GM23248 (cell line): ENCODE data around the gene GNS. TPM values are rescaled to one million over a fixed set of nuclear protein-coding genes. Genes with fewer than 3 reads are reported as not detected.

Experiments used
- DNase-seq: peaks from one replicate; pipeline ENCODE4 v3.0.0-alpha.2; 2015
- H2AFZ ChIP-seq: fragments of 200-600 bp; sonication (generic); 2 replicates; pipeline ENCODE4 v1.6.1; 2016; ENCODE audit warnings: antibody characterized with exemption
- H3F3A ChIP-seq: fragments of 200-600 bp; sonication (generic); 2 replicates; pipeline ENCODE4 v1.6.1; 2016; ENCODE audit warnings: mild to moderate bottlenecking, antibody characterized with exemption, mixed run types; ENCODE audit not compliant: insufficient read depth
- H3K27ac ChIP-seq: fragments of 200-600 bp; sonication (generic); 2 replicates; pipeline ENCODE4 v1.5.1; 2016; ENCODE audit warnings: mild to moderate bottlenecking
- H3K27me3 ChIP-seq: fragments of 200-600 bp; sonication (generic); replicated peaks from 2 replicates; pipeline ENCODE4 v1.6.1; 2016; ENCODE audit warnings: mild to moderate bottlenecking; ENCODE audit not compliant: insufficient read depth
- H3K36me3 ChIP-seq: fragments of 200-600 bp; sonication (generic); 2 replicates; pipeline ENCODE4 v1.6.1; 2016; ENCODE audit warnings: low read depth, mild to moderate bottlenecking
- H3K4me1 ChIP-seq: fragments of 200-600 bp; sonication (generic); 2 replicates; pipeline ENCODE4 v1.6.1; 2016; ENCODE audit warnings: mild to moderate bottlenecking; ENCODE audit not compliant: insufficient read depth
- H3K4me2 ChIP-seq: fragments of 200-600 bp; sonication (generic); one replicate; pipeline ENCODE4 v1.6.1; 2016; ENCODE audit warnings: mild to moderate bottlenecking; ENCODE audit not compliant: unreplicated experiment
- H3K4me3 ChIP-seq: fragments of 200-600 bp; sonication (generic); 2 replicates; pipeline ENCODE4 v1.5.1; 2016; ENCODE audit warnings: mild to moderate bottlenecking
- H3K79me2 ChIP-seq: fragments of 200-600 bp; sonication (generic); 2 replicates; pipeline ENCODE4 v1.6.1; 2016; ENCODE audit warnings: mild to moderate bottlenecking; ENCODE audit not compliant: insufficient read depth
- H3K9ac ChIP-seq: fragments of 200-600 bp; sonication (generic); 2 replicates; pipeline ENCODE4 v1.6.1; 2016; ENCODE audit warnings: mild to moderate bottlenecking
- H3K9me2 ChIP-seq: fragments of 200-600 bp; sonication (generic); 2 replicates; pipeline ENCODE4 v1.6.1; 2016; ENCODE audit warnings: mixed run types, mild to moderate bottlenecking, moderate library complexity; ENCODE audit not compliant: insufficient read depth
- H3K9me3 ChIP-seq: fragments of 200-600 bp; sonication (generic); one replicate; pipeline ENCODE4 v1.6.1; 2017; ENCODE audit warnings: low read depth
- H4K20me1 ChIP-seq: fragments of 200-600 bp; sonication (generic); 2 replicates; pipeline ENCODE4 v1.6.0; 2016; ENCODE audit not compliant: insufficient read depth
- EZH2 ChIP-seq: fragments of 200-600 bp; sonication (generic); IDR thresholded peaks from 2 replicates; pipeline ENCODE4 v1.6.1; 2018; ENCODE audit warnings: antibody characterized with exemption, mild to moderate bottlenecking; ENCODE audit not compliant: insufficient read depth, poor library complexity, severe bottlenecking
- EZH2phosphoT487 ChIP-seq: fragments of 200-600 bp; sonication (generic); IDR thresholded peaks from 2 replicates; pipeline ENCODE4 v1.6.1; 2018; ENCODE audit warnings: antibody characterized with exemption, moderate library complexity, mild to moderate bottlenecking, low read depth; ENCODE audit not compliant: insufficient read depth
- WGBS, 2 experiments: methylation state at CpG; one replicate each; pipeline ENCODE4 v1.1.6; 2015 to 2017; ENCODE audit warnings: low lambda C conversion rate in 2 of 2, low coverage in 1 of 2; ENCODE audit errors: missing lambda C conversion rate in 2 of 2; 5-methylcytosine and 5-hydroxymethylcytosine counted together
- in situ Hi-C: fragments of 300-500 bp; cut with MboI; formaldehyde crosslinking; loops from 2 replicates; pipeline ENCODE4 v1.15.0; 2020
- polyA plus RNA-seq: library from polyadenylated mRNA; unstranded; fragments of >200 nt; fragmentation: Nextera tagmentation; extraction: Ambion mirVana; gene quantifications from 2 replicates; pipeline ENCODE4 v1.2.1, GENCODE V29; 2016
- total RNA-seq: library from RNA; depleted of rRNA; stranded (reverse); fragments of >200 nt; shearing (Covaris generic); gene quantifications from 2 replicates; pipeline ENCODE4 v1.2.3, GENCODE V29; 2014

GNS gene
- total and polyA plus RNA-seq, 2 experiments from 2014 or later = 76.6 to 129 TPM

GRCh38 chr12:64706306-64706705 lies 52.9 kb downstream of the GNS start:
- H3K27me3 ChIP-seq = no peaks in the 10 kb centered on the region
- DNase-seq = no peak
- H3K4me1 ChIP-seq = no peaks in the 10 kb centered on the region
- no peaks in the 10 kb centered on the region for H3K9me2 ChIP-seq
- H3K4me3 ChIP-seq = no peak overlapping the region
- H3K36me3 ChIP-seq = no peaks in the 10 kb centered on the region
- no peak overlapping the region for H3K9ac ChIP-seq
- no peaks in the 10 kb centered on the region for H4K20me1 ChIP-seq
- H3K9me3 ChIP-seq = no peaks in the 10 kb centered on the region
- 38 to 41% methylated on average over 3 of the region's 3 CpGs for WGBS, 2 experiments
- H2AFZ ChIP-seq = no peak overlapping the region
- in situ Hi-C loops = no loop called here
- H3K79me2 ChIP-seq = no peaks in the 10 kb centered on the region
- no peak overlapping the region for H3K4me2 ChIP-seq
- H3K27ac ChIP-seq = no peak overlapping the region
- TF ChIP-seq EZH2 (no peak), EZH2phosphoT487 (no peak)
- no peaks in the 10 kb centered on the region for H3F3A ChIP-seq

- no peak overlapping the region for H3K9ac ChIP-seq
- H3K36me3 ChIP-seq = no peaks in the 10 kb centered on the region
- no peaks in the 10 kb centered on the region for H3K9me2 ChIP-seq
- no peaks in the 10 kb centered on the region for H3K9me3 ChIP-seq
- H3F3A ChIP-seq = 0 out of 2 replicates have a peak, but pooled peaks cover 7% of the 10 kb centered on the region
- H2AFZ ChIP-seq = no peak overlapping the region
- H3K27me3 ChIP-seq = no peaks in the 10 kb centered on the region
- H3K4me2 ChIP-seq = no peak overlapping the region
- no peaks in the 10 kb centered on the region for H4K20me1 ChIP-seq
- in situ Hi-C loops = loop anchor here (5.0 kb wide), 1 partner anchor 144 kb away; no protein-coding TSS in a partner anchor
- no peak for TF ChIP-seq EZH2
- no peak for TF ChIP-seq EZH2phosphoT487
- no peak overlapping the region for H3K27ac ChIP-seq
- DNase-seq = no peak
- WGBS, 2 experiments = 49 to 58% methylated on average over 5 of the region's 5 CpGs
- no peak overlapping the region for H3K4me3 ChIP-seq
- no peaks in the 10 kb centered on the region for H3K79me2 ChIP-seq
- H3K4me1 ChIP-seq = no peaks in the 10 kb centered on the region
Measured at GRCh38 chr12:64701283-64701682, 57.9 kb downstream of the GNS start.

GRCh38 chr12:64700532-64700931 lies 58.7 kb downstream of the GNS start:
- no peak overlapping the region for H3K4me3 ChIP-seq
- H3K79me2 ChIP-seq = no peaks in the 10 kb centered on the region
- TF ChIP-seq EZH2phosphoT487 (no peak), EZH2 (no peak)

GRCh38 chr12:64699504-64700115 lies 59.6 kb downstream of the GNS start:
- H2AFZ ChIP-seq = no peak overlapping the region
- no peaks in the 10 kb centered on the region for H3K9me2 ChIP-seq
- DNase-seq = no peak
- no peaks in the 10 kb centered on the region for H3K36me3 ChIP-seq
- H3K9me3 ChIP-seq = no peaks in the 10 kb centered on the region
- no peaks in the 10 kb centered on the region for H3K4me1 ChIP-seq
- no peak overlapping the region for H3K4me3 ChIP-seq
- no peak overlapping the region for H3K9ac ChIP-seq
- in situ Hi-C loops = loop anchor here (5.0 kb wide), 1 partner anchor 142 kb away; no protein-coding TSS in a partner anchor
- H3K4me2 ChIP-seq = no peak overlapping the region
- 0 out of 2 replicates have a peak, but pooled peaks cover 7% of the 10 kb centered on the region for H3F3A ChIP-seq
- no peaks in the 10 kb centered on the region for H3K27me3 ChIP-seq
- 96 to 97% methylated on average over 12 of the region's 12 CpGs for WGBS, 2 experiments
- no peak overlapping the region for H3K27ac ChIP-seq
- no peaks in the 10 kb centered on the region for H3K79me2 ChIP-seq
- no peaks in the 10 kb centered on the region for H4K20me1 ChIP-seq
- TF ChIP-seq EZH2 = no peak
- TF ChIP-seq EZH2phosphoT487 = no peak

More at GRCh38 chr12:64700532-64700931, 58.7 kb downstream of the GNS start:
- Histone ChIP-seq H3K27me3 (no peaks in the 10 kb centered on the region), H3K9me2 (no peaks in the 10 kb centered on the region), H3K4me1 (no peaks in the 10 kb centered on the region), H3K4me2 (no peak overlapping the region), H4K20me1 (no peaks in the 10 kb centered on the region), H3K27ac (no peak overlapping the region), H3K9ac (no peak overlapping the region), H3K9me3 (no peaks in the 10 kb centered on the region), H2AFZ (no peak overlapping the region), H3F3A (0 out of 2 replicates have a peak, but pooled peaks cover 7% of the 10 kb centered on the region), H3K36me3 (no peaks in the 10 kb centered on the region)
- peak; percentile 4 for DNase-seq
- WGBS, 2 experiments = 95 to 100% methylated on average over 1 of the region's 1 CpG
- in situ Hi-C loops = loop anchor here (5.0 kb wide), 1 partner anchor 143 kb away; no protein-coding TSS in a partner anchor
